Ascending aorta (tissue), 2 donors: ENCODE measurements around the gene FASTKD1. TPM values are rescaled to one million over a fixed set of nuclear protein-coding genes. Genes with fewer than 3 reads are reported as not detected.
A peak's percentile ranks its signal among the peaks of the same experiment; 100 is the strongest.
"Not testable (repeated sequence)": the region's sequence is repeated elsewhere in the genome, so short reads cannot be mapped to it uniquely, and the experiment has no call there.

Source experiments
- DNase-seq, 2 donors: peaks; one replicate each; pipeline ENCODE4 v3.0.0-alpha.2; 2019; ENCODE audit warnings: low spot score in 2 of 2
- H3K27ac ChIP-seq, 2 donors: fragments of 200-600 bp; sonication (generic); one replicate each; pipeline ENCODE4 v1.5.1; 2016 to 2017; ENCODE audit warnings: mild to moderate bottlenecking in 1 of 2
- H3K27me3 ChIP-seq: fragments of 200-600 bp; sonication (generic); one replicate; pipeline ENCODE4 v1.5.1; 2017
- H3K36me3 ChIP-seq, 2 donors: fragments of 200-600 bp; sonication (generic); one replicate each; pipeline ENCODE4 v1.5.1; 2016
- H3K4me1 ChIP-seq, 2 donors: fragments of 200-600 bp; sonication (generic); one replicate each; pipeline ENCODE4 v1.5.1; 2016 to 2017; ENCODE audit warnings: mild to moderate bottlenecking in 1 of 2
- H3K4me3 ChIP-seq, 2 donors: fragments of 200-600 bp; sonication (generic); one replicate each; pipeline ENCODE4 v1.5.1; 2016 to 2017; ENCODE audit warnings: mild to moderate bottlenecking in 1 of 2
- H3K9me3 ChIP-seq, 2 donors: fragments of 200-600 bp; sonication (generic); one replicate each; pipeline ENCODE4 v1.5.1; 2016
- intact Hi-C: fragments of 100-400 bp; cut with DNase I; formaldehyde crosslinking; loops from one replicate; pipeline ENCODE4 v1.15.1; 2023
- total RNA-seq: library from RNA; depleted of rRNA; stranded (reverse); fragments of >200 nt; gene quantifications from one replicate; pipeline ENCODE4 v1.1.0, GENCODE V29; 2016
- TF ChIP-seq, protein P1 (sequence below), 3 experiments: fragments of 200-600 bp in 2 of 3; fragments of 450-650 bp in 1 of 3; sonication (generic) in 2 of 3; IDR thresholded peaks; one replicate each; pipeline ENCODE4 v1.5.1; 2016 to 2019; ENCODE audit warnings: antibody characterized with exemption in 3 of 3, mild to moderate bottlenecking in 1 of 3, moderate library complexity in 1 of 3

FASTKD1 gene, protein sequence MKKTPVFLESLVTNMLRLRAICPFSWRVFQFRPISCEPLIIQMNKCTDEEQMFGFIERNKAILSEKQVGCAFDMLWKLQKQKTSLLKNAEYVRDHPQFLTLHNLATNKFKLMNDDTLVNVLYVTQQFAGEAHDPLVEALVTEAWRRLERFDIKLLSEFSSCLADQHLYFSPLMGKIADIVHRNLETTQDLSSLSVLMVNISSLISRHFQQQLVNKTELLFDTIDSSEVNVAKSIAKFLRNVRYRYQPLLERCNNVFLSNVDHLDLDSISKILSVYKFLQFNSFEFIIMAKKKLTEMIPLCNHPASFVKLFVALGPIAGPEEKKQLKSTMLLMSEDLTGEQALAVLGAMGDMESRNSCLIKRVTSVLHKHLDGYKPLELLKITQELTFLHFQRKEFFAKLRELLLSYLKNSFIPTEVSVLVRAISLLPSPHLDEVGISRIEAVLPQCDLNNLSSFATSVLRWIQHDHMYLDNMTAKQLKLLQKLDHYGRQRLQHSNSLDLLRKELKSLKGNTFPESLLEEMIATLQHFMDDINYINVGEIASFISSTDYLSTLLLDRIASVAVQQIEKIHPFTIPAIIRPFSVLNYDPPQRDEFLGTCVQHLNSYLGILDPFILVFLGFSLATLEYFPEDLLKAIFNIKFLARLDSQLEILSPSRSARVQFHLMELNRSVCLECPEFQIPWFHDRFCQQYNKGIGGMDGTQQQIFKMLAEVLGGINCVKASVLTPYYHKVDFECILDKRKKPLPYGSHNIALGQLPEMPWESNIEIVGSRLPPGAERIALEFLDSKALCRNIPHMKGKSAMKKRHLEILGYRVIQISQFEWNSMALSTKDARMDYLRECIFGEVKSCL
- total RNA-seq = 5.5 TPM

GRCh38 chr2:169573160-169573973 lies at the start of gene FASTKD1:
Gene FASTKD1, minus strand, starts transcription at chr2:169573865. Its CDS starts 1,836 bp downstream, at chr2:169572029.
- peak; percentile 64 to 93 for DNase-seq
- Histone ChIP-seq H3K36me3 (no peaks in the 10 kb centered on the region), H3K27me3 (no peaks in the 10 kb centered on the region), H3K27ac (peak within 1 kb of the TSS; percentile 37 to 49), H3K4me3 (peak within 1 kb of the TSS; percentile 69 to 82), H3K4me1 (peaks cover 0 to 8% of the 10 kb centered on the region in 2 donors), H3K9me3 (no peaks in the 10 kb centered on the region)
- intact Hi-C loops = no loop called here
- TF ChIP-seq, protein P1, sequence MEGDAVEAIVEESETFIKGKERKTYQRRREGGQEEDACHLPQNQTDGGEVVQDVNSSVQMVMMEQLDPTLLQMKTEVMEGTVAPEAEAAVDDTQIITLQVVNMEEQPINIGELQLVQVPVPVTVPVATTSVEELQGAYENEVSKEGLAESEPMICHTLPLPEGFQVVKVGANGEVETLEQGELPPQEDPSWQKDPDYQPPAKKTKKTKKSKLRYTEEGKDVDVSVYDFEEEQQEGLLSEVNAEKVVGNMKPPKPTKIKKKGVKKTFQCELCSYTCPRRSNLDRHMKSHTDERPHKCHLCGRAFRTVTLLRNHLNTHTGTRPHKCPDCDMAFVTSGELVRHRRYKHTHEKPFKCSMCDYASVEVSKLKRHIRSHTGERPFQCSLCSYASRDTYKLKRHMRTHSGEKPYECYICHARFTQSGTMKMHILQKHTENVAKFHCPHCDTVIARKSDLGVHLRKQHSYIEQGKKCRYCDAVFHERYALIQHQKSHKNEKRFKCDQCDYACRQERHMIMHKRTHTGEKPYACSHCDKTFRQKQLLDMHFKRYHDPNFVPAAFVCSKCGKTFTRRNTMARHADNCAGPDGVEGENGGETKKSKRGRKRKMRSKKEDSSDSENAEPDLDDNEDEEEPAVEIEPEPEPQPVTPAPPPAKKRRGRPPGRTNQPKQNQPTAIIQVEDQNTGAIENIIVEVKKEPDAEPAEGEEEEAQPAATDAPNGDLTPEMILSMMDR (IDR thresholded peaks at IDR 0.05) = no peak

- DNase-seq = no peak
- TF ChIP-seq, protein P1 (IDR thresholded peaks at IDR 0.05) = no peak
- H3K9me3 ChIP-seq = no peaks in the 10 kb centered on the region
- H3K27me3 ChIP-seq = no peaks in the 10 kb centered on the region
- H3K4me1 ChIP-seq = no peaks in the 10 kb centered on the region
- H3K4me3 ChIP-seq = no peak overlapping the region
- H3K27ac ChIP-seq = no peak overlapping the region
- H3K36me3 ChIP-seq = peaks cover 18 to 34% of the 10 kb centered on the region in 2 donors
- intact Hi-C loops = no loop called here
These were observed 49.6 kb upstream of the FASTKD1 start for GRCh38 chr2:169623235-169623634.

DNA sequence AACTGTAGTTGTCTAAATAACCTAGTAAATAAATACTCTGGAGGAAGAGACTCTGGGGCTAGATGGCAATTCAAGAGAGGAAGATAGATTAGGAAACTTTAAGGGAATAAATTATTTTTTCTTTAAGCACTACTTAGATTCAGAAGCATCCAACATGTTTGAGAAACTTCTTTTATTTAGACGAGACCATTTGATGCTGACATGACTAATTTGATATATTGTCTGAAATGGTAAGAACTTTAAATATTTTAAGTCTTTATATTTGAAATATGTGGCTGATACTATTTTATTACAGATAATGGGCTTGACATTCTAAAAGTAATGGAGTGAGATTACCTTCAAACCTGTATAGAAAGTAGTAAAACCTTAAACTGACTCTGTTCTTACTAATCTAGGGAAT lies 46.8 kb upstream of the FASTKD1 start:
- no peak overlapping the region for H3K4me3 ChIP-seq
- peaks cover 0 to 4% of the 10 kb centered on the region in 2 donors for H3K9me3 ChIP-seq
- peaks cover 33 to 43% of the 10 kb centered on the region in 2 donors for H3K36me3 ChIP-seq
- H3K4me1 ChIP-seq = no peaks in the 10 kb centered on the region
- no peaks in the 10 kb centered on the region for H3K27me3 ChIP-seq
- TF ChIP-seq, protein P1 (IDR thresholded peaks at IDR 0.05) = no peak
- no peak overlapping the region for H3K27ac ChIP-seq
- intact Hi-C loops = no loop called here
- no peak for DNase-seq

DNA sequence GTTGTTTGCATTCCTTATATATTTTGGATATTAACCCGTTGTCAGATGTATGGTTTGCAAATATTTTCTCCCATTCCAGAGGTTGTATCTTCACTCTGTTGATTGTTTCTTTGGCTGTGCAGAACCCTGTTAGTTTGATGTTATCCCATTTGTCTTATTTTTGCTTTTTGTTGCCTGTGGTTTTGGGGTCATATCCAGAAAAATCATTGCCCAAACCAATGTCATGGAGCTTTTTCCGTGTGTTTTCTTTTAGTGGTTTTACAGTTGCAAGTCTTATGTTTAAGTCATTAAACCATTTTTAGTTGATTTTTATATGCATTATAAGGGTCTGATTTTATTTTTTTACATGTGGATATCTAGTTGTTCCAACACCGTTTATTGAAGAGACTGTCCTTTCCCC lies 46.3 kb upstream of the FASTKD1 start:
- Histone ChIP-seq H3K4me1 (no peaks in the 10 kb centered on the region), H3K27me3 (no peaks in the 10 kb centered on the region), H3K4me3 (no peak overlapping the region), H3K27ac (no peak overlapping the region), H3K36me3 (peaks cover 37 to 48% of the 10 kb centered on the region in 2 donors), H3K9me3 (peaks cover 0 to 4% of the 10 kb centered on the region in 2 donors)
- intact Hi-C loops = no loop called here
- DNase-seq = no peak
- TF ChIP-seq, protein P1 (IDR thresholded peaks at IDR 0.05) = no peak

- H3K27me3 ChIP-seq, H3K4me1 ChIP-seq, H3K4me3 ChIP-seq, intact Hi-C loops, H3K27ac ChIP-seq, H3K9me3 ChIP-seq, DNase-seq: not testable (repeated sequence)
- peaks cover 43 to 64% of the 10 kb centered on the region in 2 donors for H3K36me3 ChIP-seq
These were observed 42.3 kb upstream of the FASTKD1 start for GRCh38 chr2:169615982-169616381.
